MCF 10A (cell line): Measurements from ENCODE around the gene FASN. TPM values are rescaled to one million over a fixed set of nuclear protein-coding genes. Genes with fewer than 3 reads are reported as not detected.
A peak's percentile ranks its signal among the peaks of the same experiment; 100 is the strongest.

Experiments used
- BruUV-seq: library from RNA; stranded (reverse); fragments of 400-500 nt; replicated peaks from 2 replicates; lab custom pipeline; 2021; lab: Mats Ljungman, UMichigan
- CTCF ChIA-PET: fragments of 300-600 bp; sonication (Branson Sonifier 250); formaldehyde crosslinking; extraction: SDS; loops from one replicate; lab custom pipeline; 2021; ENCODE audit warnings: antibody characterized with exemption, inconsistent platforms; lab: Yijun Ruan, JAX
- POLR2A ChIA-PET: fragments of 300-600, 350-650 bp; sonication (Branson Sonifier 250); formaldehyde crosslinking; extraction: SDS; loops from one replicate; lab custom pipeline; 2020; ENCODE audit warnings: antibody characterized with exemption, inconsistent platforms; lab: Yijun Ruan, JAX
- DNase-seq: peaks from one replicate; pipeline ENCODE4 v3.0.0-alpha.2; 2018; ENCODE audit not compliant: unreplicated experiment
- H3K27ac Mint-ChIP-seq: one replicate; pipeline ENCODE4 v1.8.0; 2022; ENCODE audit warnings: mild to moderate bottlenecking, low read depth, mixed read lengths; ENCODE audit not compliant: unreplicated experiment
- H3K27me3 Mint-ChIP-seq: one replicate; pipeline ENCODE4 v1.8.0; 2022; ENCODE audit warnings: mixed read lengths; ENCODE audit not compliant: insufficient read depth, unreplicated experiment
- H3K36me3 Mint-ChIP-seq: one replicate; pipeline ENCODE4 v1.8.0; 2022; ENCODE audit warnings: mild to moderate bottlenecking, moderate library complexity, mixed read lengths; ENCODE audit not compliant: insufficient read depth, unreplicated experiment
- H3K4me1 Mint-ChIP-seq: one replicate; pipeline ENCODE4 v1.8.0; 2022; ENCODE audit warnings: mixed read lengths; ENCODE audit not compliant: insufficient read depth, unreplicated experiment
- H3K4me3 Mint-ChIP-seq: one replicate; pipeline ENCODE4 v1.8.0; 2022; ENCODE audit warnings: mild to moderate bottlenecking, moderate library complexity, mixed read lengths; ENCODE audit not compliant: unreplicated experiment
- H3K9me3 Mint-ChIP-seq: one replicate; pipeline ENCODE4 v1.8.0; 2022; ENCODE audit warnings: mixed read lengths; ENCODE audit not compliant: unreplicated experiment
- CTCF ChIP-seq: fragments of 200-600 bp; IDR thresholded peaks from one replicate; pipeline ENCODE4 v1.8.0; 2022; ENCODE audit warnings: antibody characterized with exemption, mild to moderate bottlenecking; ENCODE audit not compliant: unreplicated experiment
- intact Hi-C: fragments of 100-400 bp; cut with micrococcal nuclease; formaldehyde crosslinking; loops from 2 replicates; pipeline ENCODE4 v1.14.1; 2022
- total RNA-seq: library from RNA; stranded (reverse); gene quantifications from 2 replicates; pipeline ENCODE4 v1.2.3, GENCODE V29; 2022

Gene FASN
- total RNA-seq, 1 experiment from 2014 or later: 120 TPM

GRCh38 chr17:82088838-82089722, 9.0 kb downstream of the FASN start:
- BruUV-seq: TSS peak; percentile 8
- no peak for TF ChIP-seq CTCF
- CTCF ChIA-PET: interaction anchor here (0.7 kb wide), 2 partner anchors 16 to 130 kb away, joined by 3 read pairs; no protein-coding TSS in a partner anchor
- H3K4me1 Mint-ChIP-seq: no peaks in the 10 kb centered on the region
- POLR2A ChIA-PET: interaction anchor here (1.3 kb wide), 1 partner anchor 9 kb away, joined by 6 read pairs; no protein-coding TSS in a partner anchor
- no peak for DNase-seq
- H3K4me3 Mint-ChIP-seq: no peak overlapping the region
- intact Hi-C loops: no loop called here
- no peaks in the 10 kb centered on the region for H3K27me3 Mint-ChIP-seq
- no peak overlapping the region for H3K27ac Mint-ChIP-seq
- H3K9me3 Mint-ChIP-seq: no peaks in the 10 kb centered on the region
- H3K36me3 Mint-ChIP-seq: peaks cover 83% of the 10 kb centered on the region

- H3K27ac Mint-ChIP-seq: no peak overlapping the region
- POLR2A ChIA-PET: interaction anchor here (1.0 to 1.8 kb wide), 5 partner anchors 8 to 66 kb away, joined by 3 to 7 read pairs (median 6); no protein-coding TSS in a partner anchor
- intact Hi-C loops: no loop called here
- TF ChIP-seq CTCF: no peak
- no peaks in the 10 kb centered on the region for H3K4me1 Mint-ChIP-seq
- no peaks in the 10 kb centered on the region for H3K9me3 Mint-ChIP-seq
- H3K36me3 Mint-ChIP-seq: peaks cover 87% of the 10 kb centered on the region
- DNase-seq: no peak
- H3K4me3 Mint-ChIP-seq: no peak overlapping the region
- CTCF ChIA-PET: no interaction called here
- BruUV-seq: no TSS peak
- H3K27me3 Mint-ChIP-seq: no peaks in the 10 kb centered on the region
These were observed 9.8 kb downstream of the FASN start for GRCh38 chr17:82087961-82088837.

GRCh38 chr17:82086941-82087906, 10.8 kb downstream of the FASN start:
- CTCF ChIA-PET: no interaction called here
- no peak for DNase-seq
- H3K36me3 Mint-ChIP-seq: peaks cover 87% of the 10 kb centered on the region
- no peak overlapping the region for H3K4me3 Mint-ChIP-seq
- no peak for TF ChIP-seq CTCF
- no peaks in the 10 kb centered on the region for H3K9me3 Mint-ChIP-seq
- BruUV-seq: no TSS peak
- intact Hi-C loops: no loop called here
- no peaks in the 10 kb centered on the region for H3K27me3 Mint-ChIP-seq
- POLR2A ChIA-PET: interaction anchor here (0.6 to 1.8 kb wide), 5 partner anchors 9 to 67 kb away, joined by 3 to 7 read pairs (median 5); no protein-coding TSS in a partner anchor
- H3K27ac Mint-ChIP-seq: no peak overlapping the region
- no peaks in the 10 kb centered on the region for H3K4me1 Mint-ChIP-seq
